HG03565 (cell line): ENCODE data around the gene DDX17.

Experiments used
- ATAC-seq: cut with Tn5 transposase; IDR thresholded peaks from one replicate; pipeline ENCODE4 v1.9.1; 2021; ENCODE audit warnings: mild to moderate bottlenecking, moderate library complexity; ENCODE audit not compliant: unreplicated experiment

DDX17 gene

GRCh38 chr22:38467904-38468442 is 38.1 kb downstream of the DDX17 start, which contains the start of gene KDELR3:
KDELR3 (plus strand) TSS chr22:38468096; CDS start chr22:38468234, 138 bp downstream.
- ATAC-seq, result peak; percentile 41

- ATAC-seq, result no peak
These were observed 38.6 kb downstream of the DDX17 start for GRCh38 chr22:38467438-38467903.

- ATAC-seq, result no peak
These were observed 40.2 kb downstream of the DDX17 start for GRCh38 chr22:38465673-38466490.

GRCh38 chr22:38464992-38465672 is 41.0 kb downstream of the DDX17 start:
- no peak for ATAC-seq

GRCh38 chr22:38462960-38463784 is 42.9 kb downstream of the DDX17 start:
- ATAC-seq, result no peak

- no peak for ATAC-seq
These were observed 44.6 kb downstream of the DDX17 start for GRCh38 chr22:38461414-38462081.

- ATAC-seq, result no peak
These were observed 45.1 kb downstream of the DDX17 start for GRCh38 chr22:38461057-38461413.

GRCh38 chr22:38460426-38460840 is 45.7 kb downstream of the DDX17 start:
- ATAC-seq, result no peak

- ATAC-seq, result no peak
These were observed 49.0 kb downstream of the DDX17 start for GRCh38 chr22:38456841-38457699.

- ATAC-seq, result no peak
These were observed 49.8 kb downstream of the DDX17 start for GRCh38 chr22:38456272-38456835.

- ATAC-seq, result no peak
These were observed 50.4 kb downstream of the DDX17 start for GRCh38 chr22:38455530-38456271.

GRCh38 chr22:38455076-38455529 is 51.0 kb downstream of the DDX17 start, which contains the start of gene KCNJ4:
KCNJ4 (minus strand) TSS chr22:38455199; CDS start chr22:38428132, 27,067 bp downstream.
- no peak for ATAC-seq

- ATAC-seq, result no peak
These were observed 51.6 kb downstream of the DDX17 start for GRCh38 chr22:38454353-38455075.

- ATAC-seq, result no peak
These were observed 52.1 kb downstream of the DDX17 start for GRCh38 chr22:38453996-38454352.

- no peak for ATAC-seq
These were observed 52.9 kb downstream of the DDX17 start for GRCh38 chr22:38453066-38453672.

GRCh38 chr22:38452373-38453065 is 53.6 kb downstream of the DDX17 start:
- ATAC-seq, result no peak

- ATAC-seq, result no peak
These were observed 54.2 kb downstream of the DDX17 start for GRCh38 chr22:38451864-38452263.
